MV-4-11 (cell line): ENCODE measurements around the gene CHKA.

Source experiments
- DNase-seq: peaks from one replicate; lab custom pipeline; 2025; lab: John Stamatoyannopoulos, UW

Gene CHKA

DNA sequence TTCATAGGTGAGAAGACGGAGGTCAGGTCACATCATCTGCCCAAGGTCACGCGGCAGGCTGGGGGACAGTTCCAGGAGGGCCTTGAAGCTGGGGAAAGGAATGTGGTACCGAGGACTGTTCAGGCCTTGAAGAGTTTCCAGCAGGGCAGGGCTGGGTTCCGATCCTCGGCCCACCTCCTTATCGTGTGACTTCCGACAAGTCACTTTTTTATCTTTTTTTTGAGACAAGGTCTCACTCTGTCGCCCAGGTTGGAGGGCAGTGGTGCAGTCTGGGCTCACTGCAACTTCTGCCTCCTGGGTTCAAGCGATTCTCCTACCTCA lies 90.1 kb downstream of the CHKA start:
- no peak for DNase-seq

DNA sequence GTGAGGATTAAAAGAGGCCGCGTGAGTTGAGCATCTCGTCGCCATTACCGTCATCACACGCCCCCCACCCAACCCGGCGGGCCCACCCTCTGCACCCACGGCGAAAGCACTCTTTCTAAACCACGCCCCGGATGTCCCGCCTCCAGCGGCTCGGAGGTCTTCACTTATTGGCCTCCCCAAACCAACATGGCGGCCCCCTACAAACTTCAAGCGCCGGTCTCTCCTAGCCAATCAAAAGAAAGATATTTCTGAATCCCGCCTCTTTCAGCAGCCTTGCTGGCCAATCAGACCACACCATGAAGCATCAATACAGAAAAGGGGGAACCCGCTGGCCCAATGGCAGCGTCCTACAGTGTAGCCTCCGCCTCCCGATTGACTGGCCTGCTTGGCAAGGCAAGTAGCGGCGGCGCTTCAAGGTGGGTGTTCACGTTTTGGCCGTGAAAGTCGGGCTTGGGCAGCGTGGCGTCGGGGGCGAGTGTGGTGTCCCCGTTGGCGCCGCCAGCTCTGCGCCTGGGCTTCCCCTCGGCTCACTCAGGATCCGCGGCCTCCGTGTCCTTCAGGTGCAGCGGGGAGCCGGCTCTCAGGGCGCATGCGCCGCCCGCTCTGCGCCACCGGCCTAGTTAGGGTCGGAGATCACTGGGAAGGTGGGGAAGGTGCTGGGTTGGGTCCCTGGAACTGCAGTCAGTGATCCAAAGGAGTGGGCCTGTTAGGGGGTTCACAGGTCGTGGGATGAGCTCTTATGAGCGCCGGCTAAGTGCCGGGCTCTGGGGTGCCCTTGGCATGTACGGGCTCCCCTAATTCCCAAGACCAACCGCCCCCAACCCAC lies 90.7 kb downstream of the CHKA start, which contains the start of gene NDUFS8:
Gene NDUFS8 (plus strand): TSS at position 364 of the 826 bp plus-strand sequence. CDS start 1,471 bp downstream, outside the sequence.
- peak; percentile 100 for DNase-seq

DNA sequence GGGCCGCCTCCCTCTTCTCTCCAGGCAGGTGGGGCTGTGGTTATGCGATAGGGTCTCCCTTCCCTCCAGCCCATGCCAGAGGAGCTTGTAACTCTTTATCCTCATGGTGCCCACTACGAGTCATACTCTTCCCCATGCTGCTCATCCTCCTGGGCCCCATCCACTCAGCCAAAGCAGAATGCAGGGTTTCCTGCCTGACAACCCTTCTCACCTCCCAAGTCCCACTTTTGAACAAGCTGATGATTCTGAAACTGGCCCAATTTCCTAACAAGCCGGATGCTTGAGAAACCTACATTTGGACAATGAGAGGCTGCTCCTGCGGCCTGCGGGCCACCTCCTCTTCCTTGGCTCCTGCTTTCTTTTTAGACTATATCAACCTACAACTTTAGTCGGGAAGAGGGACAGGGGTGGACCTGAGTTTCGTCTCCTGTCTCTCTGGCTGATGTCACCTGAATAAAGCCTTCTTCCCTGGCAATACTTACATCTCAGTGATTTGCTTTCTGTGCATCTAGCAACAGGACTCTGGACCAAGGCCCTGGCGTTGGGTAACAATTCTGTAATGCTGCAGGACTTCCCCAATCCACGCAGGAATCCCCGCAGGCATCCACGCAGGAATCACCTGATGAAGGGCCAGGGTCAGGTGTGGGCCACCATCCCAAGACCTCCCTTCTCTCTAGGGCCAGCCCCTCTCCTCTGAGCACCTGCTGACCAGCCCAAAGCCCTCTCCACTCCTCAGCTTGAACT lies 92.2 kb downstream of the CHKA start:
- peak; percentile 16 for DNase-seq

DNA sequence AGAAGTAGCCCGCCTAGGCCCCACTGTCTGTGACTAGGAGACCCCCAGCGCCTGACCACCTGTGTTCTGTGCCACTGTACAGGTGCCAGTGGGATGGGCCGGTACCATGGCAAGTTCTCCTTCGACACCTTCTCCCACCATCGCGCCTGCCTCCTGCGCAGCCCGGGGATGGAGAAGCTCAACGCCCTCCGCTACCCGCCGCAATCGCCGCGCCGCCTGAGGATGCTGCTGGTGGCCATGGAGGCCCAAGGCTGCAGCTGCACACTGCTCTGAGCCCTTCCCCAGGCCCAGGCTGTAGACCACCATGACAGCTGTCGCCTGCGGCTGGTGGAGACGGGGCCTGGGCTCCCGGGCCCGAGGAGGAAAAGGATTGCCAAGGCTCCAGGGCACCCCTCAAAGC lies 93.5 kb downstream of the CHKA start:
- no peak for DNase-seq

DNA sequence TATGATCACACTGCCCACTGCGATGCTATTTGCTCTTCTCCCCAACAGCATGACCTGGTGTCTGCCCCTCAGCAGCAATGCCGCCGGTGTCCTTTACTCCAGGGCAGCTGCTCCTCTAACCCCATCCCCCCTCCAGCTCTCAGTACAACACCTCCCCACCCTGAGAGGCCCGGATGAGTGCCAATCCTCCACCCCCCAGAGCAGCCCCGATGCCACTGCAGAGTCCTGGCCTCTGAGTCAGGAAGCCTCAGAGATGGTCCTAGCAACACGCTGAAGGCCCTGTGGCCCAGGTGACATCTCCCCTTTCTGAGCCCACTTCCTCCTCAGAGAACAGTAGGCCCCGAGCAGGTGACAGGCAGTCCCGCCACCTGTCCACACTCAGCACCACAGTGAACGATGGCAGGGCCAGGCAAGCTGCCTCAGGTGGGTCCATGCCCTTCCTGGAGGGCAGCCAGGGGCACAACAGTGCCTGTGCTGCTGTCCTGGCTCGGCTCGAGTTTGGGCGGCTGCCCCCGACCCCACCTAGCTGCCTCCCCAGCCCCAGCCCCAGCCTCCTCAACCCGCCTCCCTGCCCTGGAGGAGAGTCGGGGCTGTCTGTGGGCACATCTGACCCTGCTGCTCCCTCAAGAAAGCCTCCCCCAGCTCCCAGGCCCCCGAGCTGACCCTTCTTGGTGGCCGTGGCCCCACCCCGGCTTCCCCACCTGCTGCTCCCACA lies 94.6 kb downstream of the CHKA start:
- DNase-seq, result no peak

GRCh38 chr11:68025047-68025446 lies 96.1 kb downstream of the CHKA start:
- peak; percentile 24 for DNase-seq

GRCh38 chr11:68024508-68024907 lies 96.7 kb downstream of the CHKA start:
- DNase-seq, result no peak

DNA sequence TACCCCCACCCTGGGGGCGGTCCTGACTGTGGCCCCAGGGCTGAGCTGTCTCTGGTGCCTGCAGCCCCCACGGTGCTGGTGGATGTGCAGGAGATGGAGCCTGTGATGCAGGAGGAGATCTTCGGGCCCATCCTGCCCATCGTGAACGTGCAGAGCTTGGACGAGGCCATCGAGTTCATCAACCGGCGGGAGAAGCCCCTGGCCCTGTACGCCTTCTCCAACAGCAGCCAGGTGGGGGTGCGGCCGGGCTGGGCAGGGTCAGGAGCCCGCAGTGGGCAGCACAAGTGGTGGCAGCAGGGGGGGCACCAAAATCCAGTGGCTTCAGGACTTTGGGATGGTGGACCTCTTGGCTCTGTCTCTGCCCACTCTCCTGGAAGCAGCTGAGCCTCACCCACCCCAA lies 98.7 kb downstream of the CHKA start:
- DNase-seq, result no peak

DNA sequence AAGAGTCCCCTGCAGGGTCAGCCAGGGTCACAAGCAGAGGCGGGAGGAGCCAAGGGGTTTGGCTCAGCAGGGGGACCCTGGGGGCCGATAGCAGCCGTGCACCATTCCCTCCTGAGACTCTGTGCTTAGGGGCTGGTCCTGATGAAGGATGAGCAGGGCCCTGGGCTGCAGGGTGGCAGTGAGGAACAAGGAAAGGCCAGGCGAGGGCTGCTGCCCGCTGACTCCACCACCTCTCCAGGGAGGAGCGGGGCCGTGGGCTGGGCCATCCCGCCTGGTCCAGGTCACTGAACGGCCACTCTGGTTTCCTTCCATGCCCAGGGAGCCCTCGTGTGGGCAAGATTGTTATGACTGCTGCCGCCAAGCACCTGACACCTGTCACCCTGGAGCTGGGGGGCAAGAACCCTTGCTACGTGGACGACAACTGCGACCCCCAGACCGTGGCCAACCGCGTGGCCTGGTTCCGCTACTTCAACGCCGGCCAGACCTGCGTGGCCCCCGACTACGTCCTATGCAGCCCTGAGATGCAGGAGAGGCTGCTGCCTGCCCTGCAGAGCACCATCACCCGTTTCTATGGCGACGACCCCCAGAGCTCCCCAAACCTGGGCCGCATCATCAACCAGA lies 99.9 kb downstream of the CHKA start:
- DNase-seq, result no peak

GRCh38 chr11:68020575-68020974 lies 100.6 kb downstream of the CHKA start:
- no peak for DNase-seq

GRCh38 chr11:68019486-68019885 lies 101.7 kb downstream of the CHKA start:
- DNase-seq, result no peak

GRCh38 chr11:68018730-68019190 lies 102.4 kb downstream of the CHKA start:
- DNase-seq, result no peak

DNA sequence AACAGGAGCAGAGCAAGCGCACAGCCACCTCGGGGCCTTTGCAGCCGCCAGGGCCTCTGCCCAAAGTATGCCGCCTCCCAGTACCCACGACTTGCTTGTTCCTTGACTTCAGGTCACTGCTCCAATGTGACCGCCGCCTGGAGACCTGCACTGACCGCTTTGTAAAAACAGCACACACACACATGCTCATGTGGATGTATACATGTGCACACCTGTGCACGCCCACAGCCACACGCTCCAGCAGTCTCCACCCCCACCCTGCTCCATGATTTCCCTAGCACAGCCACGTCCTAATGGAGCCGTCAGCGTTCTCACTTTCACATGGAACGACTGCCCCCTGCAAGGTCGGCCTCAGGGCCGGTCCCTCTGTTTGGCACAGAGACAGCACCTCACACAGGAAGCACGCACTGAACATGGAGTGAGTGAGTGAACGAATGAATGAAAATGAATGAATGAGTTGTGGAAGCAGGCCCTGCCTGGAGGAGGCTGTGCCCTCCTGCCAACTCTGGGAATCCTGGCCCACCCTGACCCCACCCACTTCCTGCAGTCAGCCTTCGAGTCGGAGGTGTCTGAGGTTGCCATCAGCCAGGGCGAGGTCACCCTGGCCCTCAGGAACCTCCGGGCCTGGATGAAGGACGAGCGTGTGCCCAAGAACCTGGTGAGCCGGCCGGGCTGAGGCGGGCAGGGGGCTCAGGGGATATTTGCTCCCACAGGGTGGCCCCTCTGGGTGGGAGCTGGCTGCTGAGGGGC lies 103.0 kb downstream of the CHKA start:
- DNase-seq, result no peak

DNA sequence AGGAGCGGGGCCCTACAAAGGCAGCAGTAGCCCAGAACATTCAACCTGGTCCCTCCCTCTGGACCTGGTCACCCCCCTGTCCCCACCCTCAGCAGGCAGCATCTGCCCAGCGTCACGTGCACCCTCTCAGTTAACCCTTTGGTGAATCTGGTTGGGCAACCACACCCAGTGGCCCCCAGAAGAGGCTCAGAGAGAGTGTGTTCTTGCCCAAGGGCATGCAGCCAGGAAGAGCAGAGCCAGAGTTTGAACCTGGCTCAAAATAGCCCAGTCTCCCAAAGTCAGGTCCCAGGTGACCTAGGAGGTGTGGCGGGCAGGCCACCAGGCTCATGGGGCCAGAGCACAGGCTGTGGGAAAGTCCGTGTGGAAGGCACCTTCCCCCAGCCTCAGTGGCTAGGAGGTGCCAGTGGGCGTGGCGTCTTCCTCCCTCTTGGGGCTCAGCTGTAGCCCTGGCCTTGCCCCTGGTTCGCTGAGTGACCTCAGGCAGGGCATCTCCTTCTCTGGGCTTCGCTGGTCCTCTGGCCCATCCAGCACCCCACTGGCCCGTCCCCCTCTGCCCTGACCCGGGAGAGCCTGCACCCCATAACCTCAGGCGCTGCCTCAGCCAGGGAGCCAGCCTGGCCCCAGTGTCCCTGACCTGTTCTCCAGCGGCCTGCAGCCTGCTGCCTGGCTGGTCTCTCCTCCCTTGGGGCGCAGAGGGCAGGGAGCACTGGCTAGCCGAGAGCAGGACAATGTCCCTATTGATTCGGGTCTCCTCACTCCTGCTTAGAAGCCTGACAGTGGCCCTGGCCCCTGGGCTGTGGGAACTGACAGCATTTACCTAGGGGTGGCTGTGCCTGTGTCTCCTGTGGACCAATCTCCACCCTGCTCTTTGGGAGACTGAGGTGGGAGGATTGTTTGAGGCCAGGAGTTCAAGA lies 104.0 kb downstream of the CHKA start:
- DNase-seq, result no peak

DNA sequence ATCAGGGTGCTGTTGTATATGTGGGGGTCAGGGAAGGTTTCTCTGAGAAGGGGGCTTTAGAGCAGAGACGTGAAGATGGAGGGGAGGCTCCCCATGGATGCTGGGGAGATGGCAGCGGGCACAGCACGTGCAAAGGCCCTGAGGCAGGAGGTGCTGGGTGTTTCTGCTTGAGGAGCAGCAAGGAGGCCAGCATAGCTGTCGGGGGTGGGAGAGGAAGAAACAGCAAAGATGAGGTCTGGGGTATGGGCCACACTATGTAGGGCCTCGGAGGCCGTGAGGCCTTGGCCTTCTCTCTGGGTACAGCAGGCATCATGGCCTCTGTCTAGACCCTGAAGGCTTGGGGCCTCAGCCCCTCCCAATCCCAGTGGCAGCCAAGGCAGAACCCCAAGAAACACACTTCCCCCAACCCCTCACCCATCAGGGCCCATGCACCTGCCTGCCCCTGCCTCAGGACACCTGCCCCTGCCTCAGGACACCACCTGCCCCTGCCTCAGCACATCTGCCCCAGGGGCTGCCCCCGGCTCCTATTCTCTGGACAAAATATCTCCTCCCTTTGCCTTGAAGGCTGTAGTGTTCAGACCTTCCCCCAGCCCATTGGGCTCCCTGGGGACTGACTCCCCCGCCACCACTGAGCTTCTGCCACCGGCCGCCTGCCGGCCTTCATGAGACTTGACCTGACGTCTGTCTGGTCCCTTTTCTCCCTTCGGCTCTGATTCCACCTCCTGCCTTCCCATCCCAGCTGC lies 104.9 kb downstream of the CHKA start:
- DNase-seq, result no peak

- no peak for DNase-seq
Measured at GRCh38 chr11:68015467-68015866, 105.7 kb downstream of the CHKA start.

DNA sequence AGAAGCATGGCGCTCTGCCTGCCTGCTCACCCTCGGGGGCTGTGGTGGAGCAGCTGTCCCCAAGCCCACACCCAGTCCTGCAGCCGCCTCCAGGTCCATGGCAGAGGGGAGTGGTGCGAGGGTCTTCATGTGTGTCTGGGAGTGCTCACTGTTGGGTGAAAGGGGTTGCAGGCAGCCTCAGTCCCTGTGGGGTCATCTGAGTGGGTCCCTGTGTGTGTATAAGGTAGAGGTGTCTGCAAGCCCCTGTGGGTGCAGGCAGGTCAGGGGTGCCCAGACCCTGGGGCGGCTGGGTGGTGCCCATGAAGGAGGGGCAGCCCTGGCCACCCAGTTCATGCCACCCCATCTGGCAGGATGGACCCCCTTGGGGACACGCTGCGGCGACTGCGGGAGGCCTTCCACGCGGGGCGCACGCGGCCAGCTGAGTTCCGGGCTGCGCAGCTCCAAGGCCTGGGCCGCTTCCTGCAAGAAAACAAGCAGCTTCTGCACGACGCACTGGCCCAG lies 106.2 kb downstream of the CHKA start:
- DNase-seq, result no peak

DNA sequence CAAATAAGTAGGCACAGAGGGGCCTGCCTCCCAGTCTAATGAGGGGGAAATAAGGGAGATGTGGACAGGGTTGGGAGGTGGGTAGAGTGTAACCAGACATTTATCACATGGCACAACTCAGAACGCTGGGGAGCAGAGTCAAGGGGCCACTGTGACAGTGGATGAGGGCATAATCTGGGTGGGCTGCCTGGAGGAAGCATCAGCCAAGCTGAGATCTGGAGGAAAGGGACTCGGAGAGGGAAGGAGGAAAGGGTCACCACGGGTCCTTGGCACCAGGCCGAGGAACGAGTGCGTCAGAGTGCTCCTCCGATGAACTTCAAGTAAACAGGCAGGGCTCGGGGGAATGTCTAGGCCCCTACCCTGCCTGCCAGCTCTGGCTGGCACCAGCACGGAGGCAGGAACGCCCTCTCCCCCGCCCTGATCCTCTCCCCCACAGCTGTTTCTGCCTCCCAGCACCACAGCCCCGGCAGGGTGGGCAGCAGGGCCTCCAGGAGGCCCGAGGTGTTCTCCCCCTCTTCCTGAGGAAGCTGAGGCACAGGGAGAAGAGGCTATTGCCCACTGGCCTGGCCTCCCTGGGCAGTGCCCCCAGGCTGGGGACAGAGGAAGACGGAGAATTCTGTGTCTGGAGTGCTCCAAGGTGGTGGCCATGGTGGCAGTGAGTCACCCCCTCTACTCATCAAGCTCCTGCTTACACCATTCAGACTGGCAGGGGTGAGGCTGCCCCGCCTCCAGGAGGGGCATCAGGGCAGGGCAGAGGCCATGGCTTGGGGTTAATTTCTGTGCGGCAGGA lies 106.8 kb downstream of the CHKA start:
- DNase-seq, result peak; percentile 70
